A549 (cell line): ENCODE measurements around the gene SUMF1. TPM values are rescaled to one million over a fixed set of nuclear protein-coding genes. Genes with fewer than 3 reads are reported as not detected.

Source experiments
- ATAC-seq, 2 experiments: fragments of 200-7000 bp in 1 of 2; fragments of >200 bp in 1 of 2; cut with Nextera tagmentation in 1 of 2; cut with Tn5 transposase in 1 of 2; 3 replicates each; pipeline versions ENCODE4 v1.8.0 to v1.9.1; 2018 to 2020; ENCODE audit warnings: mild to moderate bottlenecking in 1 of 2, moderate library complexity in 1 of 2
- CTCF ChIA-PET: fragments of 300-600 bp; sonication (Branson Sonifier 250); formaldehyde crosslinking; extraction: SDS; loops from one replicate; lab custom pipeline; 2021; ENCODE audit warnings: antibody characterized with exemption, inconsistent platforms; lab: Yijun Ruan, JAX
- POLR2A ChIA-PET: fragments of 350-600 bp; formaldehyde crosslinking; extraction: SDS; loops from one replicate; lab custom pipeline; 2021; ENCODE audit warnings: antibody characterized with exemption, inconsistent platforms; lab: Yijun Ruan, JAX
- DNase-seq, 2 experiments: peaks; one replicate each; pipeline versions ENCODE4 v3.0.0 to v3.0.0-alpha.2; 2011 to 2016; ENCODE audit warnings: low read depth in 1 of 2, low spot score in 1 of 2
- FAIRE-seq: peaks from 2 replicates; lab custom pipeline; 2011; peaks lifted over from hg19 to GRCh38; lab: Jason Lieb, UNC
- H3K27ac ChIP-seq, 2 experiments: fragments of >200 bp; sonication (Bioruptor Twin); formaldehyde crosslinking; 3 replicates each; pipeline ENCODE4 v1.5.1; 2016 to 2017
- H3K4me1 ChIP-seq: fragments of >200 bp; sonication (Bioruptor Twin); formaldehyde crosslinking; 3 replicates; pipeline ENCODE4 v1.6.1; 2016
- H3K4me2 ChIP-seq: fragments of >200 bp; sonication (Bioruptor Twin); formaldehyde crosslinking; 3 replicates; pipeline ENCODE4 v1.6.1; 2016
- H3K4me3 ChIP-seq: fragments of >200 bp; sonication (Bioruptor Twin); formaldehyde crosslinking; 3 replicates; pipeline ENCODE4 v1.5.1; 2016
- H3K9me3 ChIP-seq: fragments of >200 bp; sonication (Bioruptor Twin); formaldehyde crosslinking; 3 replicates; pipeline ENCODE4 v1.6.1; 2016
- ATOH8 ChIP-seq: fragments of 250-450 bp; sonication (Bioruptor Pico); IDR thresholded peaks from 2 replicates; pipeline ENCODE4 v1.5.0; 2020; ENCODE audit warnings: low read depth, mild to moderate bottlenecking, moderate library complexity
- BHLHE40 ChIP-seq: IDR thresholded peaks from 2 replicates; pipeline ENCODE4 v1.6.1; 2012; ENCODE audit warnings: low read depth, low read length, inconsistent platforms
- CHD4 ChIP-seq: fragments of 200-600 bp; sonication (generic); IDR thresholded peaks from 2 replicates; pipeline ENCODE4 v1.6.1; 2016; ENCODE audit warnings: antibody characterized with exemption, mild to moderate bottlenecking, borderline replicate concordance
- CTCF ChIP-seq: fragments of >200 bp; sonication (Bioruptor Twin); formaldehyde crosslinking; IDR thresholded peaks from 3 replicates; pipeline ENCODE4 v1.5.1; 2016
- EHF ChIP-seq: fragments of 250-450 bp; sonication (Bioruptor Pico); IDR thresholded peaks from 2 replicates; pipeline ENCODE4 v1.5.0; 2020; ENCODE audit warnings: mild to moderate bottlenecking
- EHMT2 ChIP-seq: fragments of 200-600 bp; sonication (generic); IDR thresholded peaks from 2 replicates; pipeline ENCODE4 v1.6.1; 2016; ENCODE audit warnings: antibody characterized with exemption, low read depth, mild to moderate bottlenecking, moderate library complexity
- EP300 ChIP-seq, 2 experiments: fragments of >200 bp; sonication (Bioruptor Twin); formaldehyde crosslinking; IDR thresholded peaks; 2 replicates in 1 of 2; 3 replicates in 1 of 2; pipeline ENCODE4 v1.6.1; 2016 to 2017
- ESRRA ChIP-seq: fragments of 150-350 bp; IDR thresholded peaks from 2 replicates; pipeline ENCODE4 v1.6.1; 2014; ENCODE audit warnings: mild to moderate bottlenecking, low read length, borderline replicate concordance
- FOSL2 ChIP-seq, 2 experiments: fragments of 450-650 bp in 1 of 2; fragments of >200 bp in 1 of 2; sonication (Bioruptor Twin) in 1 of 2; formaldehyde crosslinking; IDR thresholded peaks; 2 replicates each; pipeline versions ENCODE4 v1.5.0 to v1.6.1; 2016 to 2020; ENCODE audit warnings: mild to moderate bottlenecking in 1 of 2, moderate library complexity in 1 of 2
- HES2 ChIP-seq: fragments of >200 bp; sonication (Bioruptor Twin); formaldehyde crosslinking; IDR thresholded peaks from 2 replicates; pipeline ENCODE4 v1.6.1; 2016
- HEYL ChIP-seq: fragments of 250-450 bp; sonication (Bioruptor Pico); IDR thresholded peaks from 2 replicates; pipeline ENCODE4 v1.8.0; 2021; ENCODE audit warnings: mild to moderate bottlenecking, moderate library complexity
- HMGXB4 ChIP-seq: fragments of 250-450 bp; sonication (Bioruptor Pico); IDR thresholded peaks from 2 replicates; pipeline ENCODE4 v1.5.0; 2021; ENCODE audit warnings: mild to moderate bottlenecking, moderate library complexity, borderline replicate concordance
- HOXB13 ChIP-seq: fragments of 250-450 bp; sonication (Bioruptor Pico); IDR thresholded peaks from 2 replicates; pipeline ENCODE4 v1.5.0; 2020; ENCODE audit warnings: low read depth, mild to moderate bottlenecking, moderate library complexity
- KDM1A ChIP-seq: fragments of 200-600 bp; sonication (generic); IDR thresholded peaks from 2 replicates; pipeline ENCODE4 v1.6.1; 2016; ENCODE audit warnings: low read depth, mild to moderate bottlenecking
- KDM5A ChIP-seq: fragments of 200-600 bp; sonication (generic); IDR thresholded peaks from 2 replicates; pipeline ENCODE4 v1.6.1; 2016; ENCODE audit warnings: antibody characterized with exemption, mild to moderate bottlenecking
- MAFK ChIP-seq: fragments of 450-650 bp; IDR thresholded peaks from 2 replicates; pipeline ENCODE4 v1.6.1; 2014; ENCODE audit not compliant: partially characterized antibody
- MYC ChIP-seq: IDR thresholded peaks from 2 replicates; pipeline ENCODE4 v1.6.1; 2012; ENCODE audit warnings: mild to moderate bottlenecking, inconsistent platforms, low read length, improper control_type of control experiment, borderline replicate concordance
- NFE2L2 ChIP-seq: fragments of 150-350 bp; conservative IDR thresholded peaks from 2 replicates; pipeline ENCODE4 v1.6.1; 2014; ENCODE audit warnings: low read length
- PBX3 ChIP-seq: IDR thresholded peaks from 2 replicates; pipeline ENCODE4 v1.6.1; 2012
- RAD21 ChIP-seq, 2 experiments: fragments of >200 bp in 1 of 2; sonication (Bioruptor Twin) in 1 of 2; formaldehyde crosslinking in 1 of 2; IDR thresholded peaks in 1 of 2; conservative IDR thresholded peaks in 1 of 2; 2 replicates in 1 of 2; 3 replicates in 1 of 2; pipeline ENCODE4 v1.6.1; 2012 to 2018; ENCODE audit warnings: inconsistent platforms in 1 of 2
- RNF2 ChIP-seq: fragments of 200-600 bp; sonication (generic); IDR thresholded peaks from 2 replicates; pipeline ENCODE4 v1.6.1; 2016; ENCODE audit warnings: low read depth, mild to moderate bottlenecking, antibody characterized with exemption, moderate library complexity, borderline replicate concordance
- SMC3 ChIP-seq: fragments of >200 bp; sonication (Bioruptor Twin); formaldehyde crosslinking; IDR thresholded peaks from 3 replicates; pipeline ENCODE4 v1.6.1; 2018; ENCODE audit warnings: inconsistent platforms
- TFCP2L1 ChIP-seq: fragments of 250-450 bp; sonication (Bioruptor Pico); IDR thresholded peaks from 2 replicates; pipeline ENCODE4 v1.5.0; 2021; ENCODE audit warnings: mild to moderate bottlenecking
- ZSCAN20 ChIP-seq: fragments of 250-450 bp; sonication (Bioruptor Pico); IDR thresholded peaks from 2 replicates; pipeline ENCODE4 v1.8.0; 2022; ENCODE audit warnings: mild to moderate bottlenecking, moderate library complexity
- WGBS: methylation state at CpG from one replicate; pipeline ENCODE4 v1.1.6; 2017; ENCODE audit errors: missing lambda C conversion rate; 5-methylcytosine and 5-hydroxymethylcytosine counted together
- polyA plus RNA-seq, 4 experiments: library from polyadenylated mRNA; depleted of rRNA in 3 of 4; stranded (reverse); fragments of >200 nt; fragmentation: RNase III in 1 of 4; extraction: RNeasy Plus Mini Kit Qiagen cat#74134 plus additional on column Dnase treatment in 1 of 4; gene quantifications; 2 replicates in 3 of 4; 3 replicates in 1 of 4; pipeline ENCODE4 v1.2.3, GENCODE V29; 2011 to 2017

Gene SUMF1
- polyA plus RNA-seq, 2 of the 4 experiments (the other 2 are of a cell fraction), result 20.9 to 25.4 TPM

GRCh38 chr3:4493014-4493940 is 26.2 kb upstream of the SUMF1 start, which contains the start of gene ITPR1 (continued):
- TF ChIP-seq CTCF (no peak), RNF2 (no peak), EHF (CRISPR knock-in tag) (no peak), HES2 (no peak), HOXB13 (CRISPR knock-in tag) (no peak)
- TF ChIP-seq, all 56 proteins: peak for 12

GRCh38 chr3:4492208-4493013 is 25.3 kb upstream of the SUMF1 start:
- WGBS, result 5% methylated on average over 42 of the region's 43 CpGs
- POLR2A ChIA-PET, result interaction anchor here (0.6 to 3.2 kb wide), 26 partner anchors 10 to 533 kb away, joined by 3 to 52 read pairs (median 4); partner anchors contain the start of genes BHLHE40 and SUMF1
- Histone ChIP-seq H3K4me3 (peak overlapping the region; percentile 71), H3K4me2 (peak overlapping the region; percentile 96), H3K27ac (peak overlapping the region; percentile 73 to 90), H3K4me1 (peaks cover 9% of the 10 kb centered on the region; the same call in 1 of the 3 replicates), H3K9me3 (no peaks in the 10 kb centered on the region)
- FAIRE-seq (no peak), DNase-seq (peak; percentile 32 to 46), ATAC-seq (peak; percentile 62 to 65)
- CTCF ChIA-PET, result interaction anchor here (0.8 to 2.6 kb wide), 6 partner anchors 10 to 141 kb away, joined by 3 to 14 read pairs (median 3); no protein-coding TSS in a partner anchor
- no peak for TF ChIP-seq ESRRA
- no peak for TF ChIP-seq SMC3
- no peak for TF ChIP-seq BHLHE40
- TF ChIP-seq ATOH8 (CRISPR knock-in tag), result no peak
- TF ChIP-seq NFE2L2, result no peak
- TF ChIP-seq TFCP2L1 (CRISPR knock-in tag), result no peak
- TF ChIP-seq FOSL2 (IDR thresholded peaks at IDR 0.05), result no peak
- TF ChIP-seq FOSL2 (CRISPR knock-in tag; IDR thresholded peaks at IDR 0.05), result no peak
- TF ChIP-seq CHD4, result no peak
- no peak for TF ChIP-seq PBX3
- no peak for TF ChIP-seq EP300 (IDR thresholded peaks at IDR 0.05)
- no peak for TF ChIP-seq HMGXB4
- TF ChIP-seq HES2, result no peak
- no peak for TF ChIP-seq ZSCAN20 (CRISPR knock-in tag)
- no peak for TF ChIP-seq EHMT2
- TF ChIP-seq RAD21 (conservative IDR thresholded peaks at IDR 0.05 in 1 of 2, IDR thresholded peaks at IDR 0.05 in 1 of 2), result no peak
- no peak for TF ChIP-seq KDM1A
- no peak for TF ChIP-seq MAFK
- TF ChIP-seq HEYL (CRISPR knock-in tag), result no peak
- no peak for TF ChIP-seq KDM5A
- no peak for TF ChIP-seq MYC
